H9 (cell line): ENCODE data around the gene NR1D1. TPM values are rescaled to one million over a fixed set of nuclear protein-coding genes. Genes with fewer than 3 reads are reported as not detected.

Source experiments
- DNase-seq: peaks from one replicate; pipeline ENCODE4 v3.0.0-alpha.2; 2017
- H2AFZ ChIP-seq: one replicate; pipeline ENCODE4 v1.6.1; 2013; ENCODE audit warnings: mild to moderate bottlenecking, low read length, control low read depth, moderate library complexity
- H2AK5ac ChIP-seq: 2 replicates; pipeline ENCODE4 v1.6.1; 2013; ENCODE audit warnings: low read length, control low read depth, mixed read lengths; ENCODE audit not compliant: insufficient read length
- H2BK120ac ChIP-seq: one replicate; pipeline ENCODE4 v1.6.1; 2013; ENCODE audit warnings: low read depth, mild to moderate bottlenecking, low read length, control low read depth, inconsistent platforms; ENCODE audit not compliant: poor library complexity, severe bottlenecking
- H2BK12ac ChIP-seq: 2 replicates; pipeline ENCODE4 v1.6.1; 2013; ENCODE audit warnings: low read length, control low read depth, mixed read lengths, low read depth; ENCODE audit not compliant: insufficient read length
- H2BK15ac ChIP-seq: 2 replicates; pipeline ENCODE4 v1.6.1; 2013; ENCODE audit warnings: low read depth, low read length, control low read depth
- H2BK20ac ChIP-seq: one replicate; pipeline ENCODE4 v1.6.1; 2013; ENCODE audit warnings: low read depth, mild to moderate bottlenecking, low read length, control low read depth, inconsistent platforms; ENCODE audit not compliant: poor library complexity, severe bottlenecking
- H2BK5ac ChIP-seq: 2 replicates; pipeline ENCODE4 v1.6.1; 2013; ENCODE audit warnings: low read length, control low read depth, mixed read lengths; ENCODE audit not compliant: insufficient read length
- H3K14ac ChIP-seq: 2 replicates; pipeline ENCODE4 v1.6.1; 2013; ENCODE audit warnings: low read length, control low read depth; ENCODE audit not compliant: insufficient read depth
- H3K18ac ChIP-seq: 2 replicates; pipeline ENCODE4 v1.6.1; 2013; ENCODE audit warnings: low read depth, mild to moderate bottlenecking, mixed read lengths, low read length, control low read depth; ENCODE audit not compliant: insufficient read length
- H3K23ac ChIP-seq: 2 replicates; pipeline ENCODE4 v1.6.1; 2013; ENCODE audit warnings: low read length, control low read depth, mixed read lengths, low read depth; ENCODE audit not compliant: insufficient read length
- H3K23me2 ChIP-seq: 2 replicates; pipeline ENCODE4 v1.6.1; 2013; ENCODE audit warnings: low read depth, mild to moderate bottlenecking, mixed read lengths, low read length, control low read depth; ENCODE audit not compliant: insufficient read length, poor library complexity, severe bottlenecking
- H3K27ac ChIP-seq: 2 replicates; pipeline ENCODE4 v1.5.1; 2013; ENCODE audit warnings: low read length, control low read depth, mixed read lengths, low read depth; ENCODE audit not compliant: insufficient read length
- H3K27me3 ChIP-seq: 2 replicates; pipeline ENCODE4 v1.6.1; 2013; ENCODE audit warnings: low read length, control low read depth, inconsistent platforms; ENCODE audit not compliant: insufficient read depth
- H3K4ac ChIP-seq: 2 replicates; pipeline ENCODE4 v1.6.1; 2013; ENCODE audit warnings: low read depth, mild to moderate bottlenecking, control low read depth, inconsistent platforms, low read length, moderate library complexity
- H3K4me1 ChIP-seq: 2 replicates; pipeline ENCODE4 v1.6.1; 2013; ENCODE audit warnings: low read length, control low read depth, inconsistent platforms; ENCODE audit not compliant: insufficient read depth
- H3K4me2 ChIP-seq: 2 replicates; pipeline ENCODE4 v1.6.1; 2013; ENCODE audit warnings: low read length, control low read depth, mixed read lengths; ENCODE audit not compliant: insufficient read length, insufficient read depth
- H3K56ac ChIP-seq: 2 replicates; pipeline ENCODE4 v1.6.1; 2013; ENCODE audit warnings: low read depth, mild to moderate bottlenecking, mixed read lengths, low read length, control low read depth; ENCODE audit not compliant: insufficient read length
- H3K79me1 ChIP-seq: 2 replicates; pipeline ENCODE4 v1.6.1; 2013; ENCODE audit warnings: low read depth, mild to moderate bottlenecking, moderate library complexity, low read length, control low read depth, inconsistent platforms; ENCODE audit not compliant: insufficient read depth, poor library complexity, severe bottlenecking
- H3K79me2 ChIP-seq: 2 replicates; pipeline ENCODE4 v1.6.1; 2013; ENCODE audit warnings: low read length, control low read depth, inconsistent platforms; ENCODE audit not compliant: insufficient read depth
- H3K9ac ChIP-seq: 2 replicates; pipeline ENCODE4 v1.6.1; 2013; ENCODE audit warnings: low read length, control low read depth, mixed read lengths; ENCODE audit not compliant: insufficient read length; ENCODE audit errors: extremely low read depth
- H3K9me3 ChIP-seq: one replicate; pipeline ENCODE4 v1.6.1; 2013; ENCODE audit warnings: low read depth, low read length, inconsistent platforms; ENCODE audit not compliant: control insufficient read depth
- H3T11ph ChIP-seq: one replicate; pipeline ENCODE4 v1.6.1; 2013; ENCODE audit warnings: mild to moderate bottlenecking, low read length, control low read depth, inconsistent platforms
- H4K20me1 ChIP-seq: one replicate; pipeline ENCODE4 v1.6.1; 2013; ENCODE audit not compliant: control insufficient read depth, insufficient read length, insufficient read depth
- H4K5ac ChIP-seq: 2 replicates; pipeline ENCODE4 v1.6.1; 2013; ENCODE audit warnings: low read depth, mild to moderate bottlenecking, mixed read lengths, low read length, control low read depth; ENCODE audit not compliant: insufficient read length
- H4K8ac ChIP-seq: replicated peaks from 2 replicates; pipeline ENCODE4 v1.6.1; 2013; ENCODE audit warnings: low read length, control low read depth, mixed read lengths, low read depth; ENCODE audit not compliant: insufficient read length
- H4K91ac ChIP-seq: 2 replicates; pipeline ENCODE4 v1.6.1; 2013; ENCODE audit warnings: low read depth, mild to moderate bottlenecking, moderate library complexity, mixed read lengths, low read length, control low read depth; ENCODE audit not compliant: insufficient read length
- H3K27ac Mint-ChIP-seq, 3 experiments: 2 replicates in 2 of 3; 3 replicates in 1 of 3; pipeline ENCODE4 v1.8.0; 2020 to 2021; ENCODE audit warnings: mixed read lengths in 3 of 3, mild to moderate bottlenecking in 1 of 3, moderate library complexity in 1 of 3
- H3K27me3 Mint-ChIP-seq: 2 replicates; pipeline ENCODE4 v1.8.0; 2021; ENCODE audit warnings: low read depth, mild to moderate bottlenecking, moderate library complexity, mixed read lengths
- H3K36me3 Mint-ChIP-seq, 3 experiments: 2 replicates in 2 of 3; 3 replicates in 1 of 3; pipeline ENCODE4 v1.8.0; 2020 to 2021; ENCODE audit warnings: low read depth in 3 of 3, mixed read lengths in 3 of 3; ENCODE audit not compliant: insufficient read depth in 1 of 3
- H3K4me1 Mint-ChIP-seq, 2 experiments: 2 replicates each; pipeline ENCODE4 v1.8.0; 2020; ENCODE audit warnings: mixed read lengths in 2 of 2
- H3K4me3 Mint-ChIP-seq, 2 experiments: 2 replicates in 1 of 2; 3 replicates in 1 of 2; pipeline ENCODE4 v1.8.0; 2020 to 2021; ENCODE audit warnings: mild to moderate bottlenecking in 2 of 2, mixed read lengths in 2 of 2, moderate library complexity in 1 of 2
- H3K9me3 Mint-ChIP-seq, 2 experiments: 2 replicates in 1 of 2; 3 replicates in 1 of 2; pipeline ENCODE4 v1.8.0; 2020; ENCODE audit warnings: mild to moderate bottlenecking in 2 of 2, mixed read lengths in 2 of 2, moderate library complexity in 1 of 2
- WGBS: extraction: QIAGEN DNeasy Blood & Tissue Kit; methylation state at CpG from one replicate; pipeline ENCODE4 v1.1.7; 2013; ENCODE audit warnings: missing lambda C conversion rate, low lambda C conversion rate, mixed read lengths; ENCODE audit not compliant: insufficient read length; ENCODE audit errors: extremely low coverage; 5-methylcytosine and 5-hydroxymethylcytosine counted together
- total RNA-seq: library from RNA; stranded (reverse); gene quantifications from 2 replicates; pipeline ENCODE4 v1.2.1, GENCODE V29; 2021
- TF ChIP-seq, protein P1 (sequence below): fragments of 200-600 bp; sonication (generic); conservative IDR thresholded peaks from 3 replicates; pipeline ENCODE4 v1.8.0; 2021; ENCODE audit warnings: antibody characterized with exemption, mild to moderate bottlenecking

NR1D1 gene
- total RNA-seq, 1 experiment from 2014 or later = 8.6 TPM

GRCh38 chr17:40068584-40068916 is 31.8 kb downstream of the NR1D1 start:
- Histone ChIP-seq H3K18ac (no peak overlapping the region), H3K14ac (no peak overlapping the region), H3K4me1 (peaks cover 28% of the 10 kb centered on the region), H3K79me2 (no peaks in the 10 kb centered on the region), H3K9me3 (no peaks in the 10 kb centered on the region), H2BK15ac (no peak overlapping the region), H2AFZ (no peak overlapping the region), H3K56ac (no peak overlapping the region), H3K23me2 (peaks cover 7% of the 10 kb centered on the region), H3K4ac (no peak overlapping the region), H3K4me2 (peak overlapping the region; percentile 62), H3K27ac (no peak overlapping the region), H3K23ac (no peak overlapping the region), H4K5ac (no peak overlapping the region), H3T11ph (no peak overlapping the region), H4K8ac (no peak overlapping the region), H3K27me3 (peaks cover 2% of the 10 kb centered on the region; the same call in 1 of the 2 replicates), H2BK20ac (no peak overlapping the region), H4K91ac (no peak overlapping the region), H3K79me1 (no peaks in the 10 kb centered on the region), H2BK5ac (no peak overlapping the region), H2AK5ac (no peak overlapping the region), H3K9ac (no peak overlapping the region), H4K20me1 (peaks cover 3% of the 10 kb centered on the region), H2BK12ac (no peak overlapping the region), H2BK120ac (no peak overlapping the region)
- Mint-ChIP-seq H3K4me3 (peak overlapping the region; percentile 12 to 25; a peak in 2 of 5 replicates), H3K27me3 (peaks cover 20% of the 10 kb centered on the region), H3K36me3 (no peaks in the 10 kb centered on the region; a peak in 1 of 7 replicates), H3K27ac (0 out of 7 replicates have a peak overlapping the region, but pooled peaks of 1 of the 3 experiments have one; percentile 18), H3K4me1 (peaks cover 60 to 82% of the 10 kb centered on the region in 2 experiments), H3K9me3 (no peaks in the 10 kb centered on the region)
- WGBS = no CpG with 5 or more reads among the region's 5 CpGs
- TF ChIP-seq, protein P1, sequence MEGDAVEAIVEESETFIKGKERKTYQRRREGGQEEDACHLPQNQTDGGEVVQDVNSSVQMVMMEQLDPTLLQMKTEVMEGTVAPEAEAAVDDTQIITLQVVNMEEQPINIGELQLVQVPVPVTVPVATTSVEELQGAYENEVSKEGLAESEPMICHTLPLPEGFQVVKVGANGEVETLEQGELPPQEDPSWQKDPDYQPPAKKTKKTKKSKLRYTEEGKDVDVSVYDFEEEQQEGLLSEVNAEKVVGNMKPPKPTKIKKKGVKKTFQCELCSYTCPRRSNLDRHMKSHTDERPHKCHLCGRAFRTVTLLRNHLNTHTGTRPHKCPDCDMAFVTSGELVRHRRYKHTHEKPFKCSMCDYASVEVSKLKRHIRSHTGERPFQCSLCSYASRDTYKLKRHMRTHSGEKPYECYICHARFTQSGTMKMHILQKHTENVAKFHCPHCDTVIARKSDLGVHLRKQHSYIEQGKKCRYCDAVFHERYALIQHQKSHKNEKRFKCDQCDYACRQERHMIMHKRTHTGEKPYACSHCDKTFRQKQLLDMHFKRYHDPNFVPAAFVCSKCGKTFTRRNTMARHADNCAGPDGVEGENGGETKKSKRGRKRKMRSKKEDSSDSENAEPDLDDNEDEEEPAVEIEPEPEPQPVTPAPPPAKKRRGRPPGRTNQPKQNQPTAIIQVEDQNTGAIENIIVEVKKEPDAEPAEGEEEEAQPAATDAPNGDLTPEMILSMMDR = no peak
- no peak for DNase-seq
